Neural cell (in vitro differentiated cells): ENCODE results near the gene GSDMA. TPM values are rescaled to one million over a fixed set of nuclear protein-coding genes. Genes with fewer than 3 reads are reported as not detected.

Experiments used
- H2AFZ ChIP-seq: fragments of 200-600, 300-800 bp; sonication (generic), shearing (Covaris generic); 2 replicates; pipeline ENCODE4 v1.6.0; 2014; ENCODE audit warnings: low read depth, mild to moderate bottlenecking, antibody characterized with exemption, low read length, moderate library complexity
- H3F3A ChIP-seq: fragments of 200-600 bp; shearing (Covaris generic); 2 replicates; pipeline ENCODE4 v1.6.1; 2016; ENCODE audit warnings: mild to moderate bottlenecking, moderate library complexity, mixed read lengths, antibody characterized with exemption, low read length; ENCODE audit not compliant: insufficient read depth, poor library complexity, severe bottlenecking
- H3K27ac ChIP-seq: fragments of 200-600, 300-800 bp; sonication (generic), shearing (Covaris generic); 2 replicates; pipeline ENCODE4 v1.5.1; 2014; ENCODE audit warnings: mild to moderate bottlenecking, low read length, moderate library complexity
- H3K27me3 ChIP-seq: fragments of 300-800, 200-600 bp; sonication (generic), shearing (Covaris generic); 2 replicates; pipeline ENCODE4 v1.6.0; 2014; ENCODE audit warnings: mild to moderate bottlenecking, low read depth, low read length, moderate library complexity; ENCODE audit not compliant: insufficient read depth
- H3K36me3 ChIP-seq: fragments of 300-800, 200-600 bp; sonication (generic), shearing (Covaris generic); 2 replicates; pipeline ENCODE4 v1.5.1; 2014; ENCODE audit warnings: mild to moderate bottlenecking, antibody characterized with exemption, low read length, moderate library complexity; ENCODE audit not compliant: insufficient read depth
- H3K4me2 ChIP-seq: fragments of 300-800, 200-600 bp; sonication (generic), shearing (Covaris generic); 2 replicates; pipeline ENCODE4 v1.6.0; 2014; ENCODE audit warnings: mild to moderate bottlenecking, low read length
- H3K4me3 ChIP-seq: fragments of 300-800, 200-600 bp; sonication (generic), shearing (Covaris generic); 2 replicates; pipeline ENCODE4 v1.5.1; 2014; ENCODE audit warnings: mild to moderate bottlenecking, low read length, moderate library complexity
- H3K79me2 ChIP-seq: fragments of 200-600 bp; shearing (Covaris generic); replicated peaks from 2 replicates; pipeline ENCODE4 v1.6.0; 2014; ENCODE audit warnings: mild to moderate bottlenecking, low read length, moderate library complexity; ENCODE audit not compliant: insufficient read depth
- H3K9ac ChIP-seq: fragments of 300-800, 200-600 bp; sonication (generic), shearing (Covaris generic); 2 replicates; pipeline ENCODE4 v1.6.1; 2016; ENCODE audit warnings: mild to moderate bottlenecking, low read length, mixed read lengths
- H3K9me2 ChIP-seq: fragments of 200-600 bp; shearing (Covaris generic); 2 replicates; pipeline ENCODE4 v1.6.1; 2016; ENCODE audit warnings: mild to moderate bottlenecking, low read length, mixed read lengths; ENCODE audit not compliant: insufficient read depth
- H3K9me3 ChIP-seq: fragments of 200-600, 300-800 bp; sonication (generic), shearing (Covaris generic); 2 replicates; pipeline ENCODE4 v1.6.1; 2016; ENCODE audit warnings: mild to moderate bottlenecking, mixed run types, low read length, moderate library complexity, mixed read lengths
- H4K20me1 ChIP-seq: fragments of 200-600 bp; shearing (Covaris generic); 2 replicates; pipeline ENCODE4 v1.6.1; 2016; ENCODE audit warnings: mild to moderate bottlenecking, mixed run types; ENCODE audit not compliant: insufficient read depth
- EP300 ChIP-seq: fragments of 450-650 bp; conservative IDR thresholded peaks from 2 replicates; pipeline ENCODE4 v1.6.1; 2014; ENCODE audit warnings: antibody characterized with exemption, mild to moderate bottlenecking, moderate library complexity; ENCODE audit not compliant: poor library complexity, severe bottlenecking
- EZH2 ChIP-seq: fragments of 200-600, 300-800 bp; shearing (Covaris generic), sonication (generic); IDR thresholded peaks from 2 replicates; pipeline ENCODE4 v1.6.1; 2014; ENCODE audit warnings: antibody characterized with exemption, low read length, borderline replicate concordance, mild to moderate bottlenecking; ENCODE audit not compliant: insufficient read depth, poor library complexity, severe bottlenecking
- MXI1 ChIP-seq: fragments of 450-650 bp; conservative IDR thresholded peaks from 2 replicates; pipeline ENCODE4 v1.6.1; 2014; ENCODE audit warnings: antibody characterized with exemption, mild to moderate bottlenecking; ENCODE audit not compliant: poor library complexity, severe bottlenecking
- POLR2AphosphoS5 ChIP-seq: IDR thresholded peaks from 2 replicates; pipeline ENCODE4 v1.6.1; 2012
- RAD21 ChIP-seq: fragments of 450-650 bp; conservative IDR thresholded peaks from 2 replicates; pipeline ENCODE4 v1.6.1; 2014; ENCODE audit warnings: antibody characterized with exemption, mild to moderate bottlenecking, moderate library complexity
- REST ChIP-seq: IDR thresholded peaks from 2 replicates; pipeline ENCODE4 v1.6.1; 2012; ENCODE audit warnings: borderline replicate concordance
- SMC3 ChIP-seq: fragments of 450-650 bp; conservative IDR thresholded peaks from 2 replicates; pipeline ENCODE4 v1.6.1; 2014; ENCODE audit warnings: antibody characterized with exemption, mild to moderate bottlenecking, moderate library complexity; ENCODE audit not compliant: poor library complexity
- TAF1 ChIP-seq: IDR thresholded peaks from 2 replicates; pipeline ENCODE4 v1.6.1; 2012; ENCODE audit warnings: low read depth
- polyA plus RNA-seq: library from polyadenylated mRNA; depleted of rRNA; stranded (reverse); fragments of >200 nt; gene quantifications from 2 replicates; pipeline ENCODE4 v1.2.3, GENCODE V29; 2014
- TF ChIP-seq, protein P1 (sequence below): fragments of 450-650 bp; IDR thresholded peaks from 2 replicates; pipeline ENCODE4 v1.5.1; 2014; ENCODE audit warnings: antibody characterized with exemption, mild to moderate bottlenecking, moderate library complexity; ENCODE audit not compliant: poor library complexity, severe bottlenecking

The GSDMA gene
- polyA plus RNA-seq, 1 donor from 2014 or later: not detected

GRCh38 chr17:39968761-39969160 is 6.0 kb downstream of the GSDMA start:
- H3K27me3 ChIP-seq: no peaks in the 10 kb centered on the region

DNA sequence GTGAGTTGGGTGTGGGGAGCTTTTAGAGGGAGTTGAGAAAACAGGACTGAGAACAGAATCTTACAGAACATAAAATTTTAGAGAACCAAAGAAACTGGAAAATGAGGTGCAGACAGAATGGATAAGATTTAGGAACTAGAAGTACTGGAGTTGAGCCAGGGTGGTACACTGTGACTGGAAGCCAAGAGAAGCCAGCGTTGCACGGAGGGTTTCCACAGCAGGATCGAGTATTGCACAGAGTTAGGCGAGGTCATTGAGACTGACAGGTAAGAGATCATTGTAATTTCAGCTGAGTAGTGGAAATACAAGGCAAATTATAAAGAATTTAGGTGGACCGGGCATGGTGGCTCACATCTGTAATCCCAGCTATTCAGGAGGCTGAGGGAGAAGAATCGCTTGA is 6.6 kb downstream of the GSDMA start:
- Histone ChIP-seq H3K4me2 (no peak overlapping the region), H3K9me2 (no peaks in the 10 kb centered on the region), H3K79me2 (no peaks in the 10 kb centered on the region), H3K4me3 (no peak overlapping the region), H4K20me1 (no peaks in the 10 kb centered on the region), H3K9me3 (no peaks in the 10 kb centered on the region), H3K36me3 (no peaks in the 10 kb centered on the region), H3K27ac (no peak overlapping the region), H2AFZ (no peak overlapping the region), H3K27me3 (no peaks in the 10 kb centered on the region), H3F3A (no peaks in the 10 kb centered on the region), H3K9ac (no peak overlapping the region)
- TF ChIP-seq TAF1 (no peak), MXI1 (no peak), POLR2AphosphoS5 (no peak)
- TF ChIP-seq, protein P1, sequence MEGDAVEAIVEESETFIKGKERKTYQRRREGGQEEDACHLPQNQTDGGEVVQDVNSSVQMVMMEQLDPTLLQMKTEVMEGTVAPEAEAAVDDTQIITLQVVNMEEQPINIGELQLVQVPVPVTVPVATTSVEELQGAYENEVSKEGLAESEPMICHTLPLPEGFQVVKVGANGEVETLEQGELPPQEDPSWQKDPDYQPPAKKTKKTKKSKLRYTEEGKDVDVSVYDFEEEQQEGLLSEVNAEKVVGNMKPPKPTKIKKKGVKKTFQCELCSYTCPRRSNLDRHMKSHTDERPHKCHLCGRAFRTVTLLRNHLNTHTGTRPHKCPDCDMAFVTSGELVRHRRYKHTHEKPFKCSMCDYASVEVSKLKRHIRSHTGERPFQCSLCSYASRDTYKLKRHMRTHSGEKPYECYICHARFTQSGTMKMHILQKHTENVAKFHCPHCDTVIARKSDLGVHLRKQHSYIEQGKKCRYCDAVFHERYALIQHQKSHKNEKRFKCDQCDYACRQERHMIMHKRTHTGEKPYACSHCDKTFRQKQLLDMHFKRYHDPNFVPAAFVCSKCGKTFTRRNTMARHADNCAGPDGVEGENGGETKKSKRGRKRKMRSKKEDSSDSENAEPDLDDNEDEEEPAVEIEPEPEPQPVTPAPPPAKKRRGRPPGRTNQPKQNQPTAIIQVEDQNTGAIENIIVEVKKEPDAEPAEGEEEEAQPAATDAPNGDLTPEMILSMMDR: no peak

More at GRCh38 chr17:39968761-39969160, 6.0 kb downstream of the GSDMA start:
- no peak overlapping the region for H3K4me3 ChIP-seq
- no peak overlapping the region for H2AFZ ChIP-seq
- no peaks in the 10 kb centered on the region for H3K79me2 ChIP-seq
- no peaks in the 10 kb centered on the region for H3K9me2 ChIP-seq
- H3K36me3 ChIP-seq: no peaks in the 10 kb centered on the region
- H3F3A ChIP-seq: no peaks in the 10 kb centered on the region
- H3K4me2 ChIP-seq: no peak overlapping the region
- H3K9me3 ChIP-seq: no peaks in the 10 kb centered on the region
- H3K27ac ChIP-seq: no peak overlapping the region
- H3K9ac ChIP-seq: no peak overlapping the region
- no peaks in the 10 kb centered on the region for H4K20me1 ChIP-seq
- TF ChIP-seq EZH2: no peak
- no peak for TF ChIP-seq TAF1
- no peak for TF ChIP-seq REST
- TF ChIP-seq SMC3: no peak
- TF ChIP-seq, protein P1: no peak
- TF ChIP-seq EP300: no peak
- no peak for TF ChIP-seq POLR2AphosphoS5
- TF ChIP-seq MXI1: no peak
- no peak for TF ChIP-seq RAD21
